ENCODE data around the gene PSMA4. TPM values are rescaled to one million over a fixed set of nuclear protein-coding genes. Genes with fewer than 3 reads are reported as not detected.
"Not testable (repeated sequence)": the region's sequence is repeated elsewhere in the genome, so short reads cannot be mapped to it uniquely, and the experiment has no call there.

Gene PSMA4
- total RNA-seq, 6 donors from 2014 or later: 48.2 to 176 (median 120) TPM

- Histone ChIP-seq H3K4me3 (no peak overlapping the region), H3K27ac (no peak overlapping the region), H3K36me3 (peaks cover 41 to 62% (median 54%) of the 10 kb centered on the region in 4 donors), H3K27me3 (no peaks in the 10 kb centered on the region), H3K9me3 (no peaks in the 10 kb centered on the region), H3K4me1 (no peaks in the 10 kb centered on the region)
- 73 to 83% methylated on average over 6 of the region's 6 CpGs for WGBS, 2 donors
- DNase-seq: no peak
- TF ChIP-seq EP300 (IDR thresholded peaks at IDR 0.05): no peak
- no peak for TF ChIP-seq CTCF (IDR thresholded peaks at IDR 0.05)
- no peak for TF ChIP-seq POLR2A (IDR thresholded peaks at IDR 0.05)
- no peak for TF ChIP-seq POLR2AphosphoS5 (IDR thresholded peaks at IDR 0.05)
- no peak for ATAC-seq (ENCODE audit: low FRiP score in 2 of 2)
Observed at GRCh38 chr15:78550194-78550593, 9.9 kb downstream of the PSMA4 start.

GRCh38 chr15:78550815-78551214 lies 10.6 kb downstream of the PSMA4 start:
- H3K36me3 ChIP-seq: peaks cover 35 to 56% (median 48%) of the 10 kb centered on the region in 4 donors

GRCh38 chr15:78551902-78552301 lies 11.7 kb downstream of the PSMA4 start:
- no peaks in the 10 kb centered on the region for H3K4me1 ChIP-seq
- no peak for TF ChIP-seq CTCF (IDR thresholded peaks at IDR 0.05)
- no peak for TF ChIP-seq POLR2AphosphoS5 (IDR thresholded peaks at IDR 0.05)
- no peak for TF ChIP-seq POLR2A (IDR thresholded peaks at IDR 0.05)
- no peak for TF ChIP-seq EP300 (IDR thresholded peaks at IDR 0.05)

More at GRCh38 chr15:78550815-78551214, 10.6 kb downstream of the PSMA4 start:
- H3K4me1 ChIP-seq: no peaks in the 10 kb centered on the region
- H3K27me3 ChIP-seq: no peaks in the 10 kb centered on the region
- H3K4me3 ChIP-seq: no peak overlapping the region
- DNase-seq: no peak
- ATAC-seq (ENCODE audit: low FRiP score in 2 of 2): no peak
- no peaks in the 10 kb centered on the region for H3K9me3 ChIP-seq
- no peak overlapping the region for H3K27ac ChIP-seq
- WGBS, 2 donors: 77 to 80% methylated on average over 3 of the region's 3 CpGs
- TF ChIP-seq CTCF (IDR thresholded peaks at IDR 0.05) (no peak), POLR2AphosphoS5 (IDR thresholded peaks at IDR 0.05) (no peak), EP300 (IDR thresholded peaks at IDR 0.05) (no peak), POLR2A (IDR thresholded peaks at IDR 0.05) (no peak)

GRCh38 chr15:78552597-78552996 lies 12.4 kb downstream of the PSMA4 start:
- DNase-seq (no peak), ATAC-seq (ENCODE audit: low FRiP score in 2 of 2) (no peak)
- TF ChIP-seq POLR2A (IDR thresholded peaks at IDR 0.05) (no peak), EP300 (IDR thresholded peaks at IDR 0.05) (no peak), POLR2AphosphoS5 (IDR thresholded peaks at IDR 0.05) (no peak), CTCF (IDR thresholded peaks at IDR 0.05) (no peak)
- no peaks in the 10 kb centered on the region for H3K9me3 ChIP-seq
- WGBS, 2 donors: 68 to 73% methylated on average over 5 of the region's 5 CpGs
- H3K27me3 ChIP-seq: no peaks in the 10 kb centered on the region
- H3K27ac ChIP-seq: no peak overlapping the region
- no peak overlapping the region for H3K4me3 ChIP-seq
- peaks cover 18 to 38% (median 31%) of the 10 kb centered on the region in 4 donors for H3K36me3 ChIP-seq
- no peaks in the 10 kb centered on the region for H3K4me1 ChIP-seq

More at GRCh38 chr15:78551902-78552301, 11.7 kb downstream of the PSMA4 start:
- Histone ChIP-seq H3K36me3 (peaks cover 24 to 45% (median 38%) of the 10 kb centered on the region in 4 donors), H3K27me3 (no peaks in the 10 kb centered on the region), H3K27ac (no peak overlapping the region), H3K9me3 (no peaks in the 10 kb centered on the region), H3K4me3 (no peak overlapping the region)
- 87 to 88% methylated on average over 5 of the region's 5 CpGs for WGBS, 2 donors
- no peak for ATAC-seq (ENCODE audit: low FRiP score in 2 of 2)
- no peak for DNase-seq

- not testable (repeated sequence) for H3K36me3 ChIP-seq; H3K9me3 ChIP-seq; ATAC-seq (ENCODE audit: low FRiP score in 2 of 2); H3K4me1 ChIP-seq; H3K27ac ChIP-seq; H3K4me3 ChIP-seq; H3K27me3 ChIP-seq; DNase-seq
- WGBS, 2 donors: 94 to 97% methylated on average over 10 of the region's 10 CpGs
Observed at GRCh38 chr15:78560201-78560600, 20.0 kb downstream of the PSMA4 start.
